ENCODE results near the gene ZNF318.

The ZNF318 gene

DNA sequence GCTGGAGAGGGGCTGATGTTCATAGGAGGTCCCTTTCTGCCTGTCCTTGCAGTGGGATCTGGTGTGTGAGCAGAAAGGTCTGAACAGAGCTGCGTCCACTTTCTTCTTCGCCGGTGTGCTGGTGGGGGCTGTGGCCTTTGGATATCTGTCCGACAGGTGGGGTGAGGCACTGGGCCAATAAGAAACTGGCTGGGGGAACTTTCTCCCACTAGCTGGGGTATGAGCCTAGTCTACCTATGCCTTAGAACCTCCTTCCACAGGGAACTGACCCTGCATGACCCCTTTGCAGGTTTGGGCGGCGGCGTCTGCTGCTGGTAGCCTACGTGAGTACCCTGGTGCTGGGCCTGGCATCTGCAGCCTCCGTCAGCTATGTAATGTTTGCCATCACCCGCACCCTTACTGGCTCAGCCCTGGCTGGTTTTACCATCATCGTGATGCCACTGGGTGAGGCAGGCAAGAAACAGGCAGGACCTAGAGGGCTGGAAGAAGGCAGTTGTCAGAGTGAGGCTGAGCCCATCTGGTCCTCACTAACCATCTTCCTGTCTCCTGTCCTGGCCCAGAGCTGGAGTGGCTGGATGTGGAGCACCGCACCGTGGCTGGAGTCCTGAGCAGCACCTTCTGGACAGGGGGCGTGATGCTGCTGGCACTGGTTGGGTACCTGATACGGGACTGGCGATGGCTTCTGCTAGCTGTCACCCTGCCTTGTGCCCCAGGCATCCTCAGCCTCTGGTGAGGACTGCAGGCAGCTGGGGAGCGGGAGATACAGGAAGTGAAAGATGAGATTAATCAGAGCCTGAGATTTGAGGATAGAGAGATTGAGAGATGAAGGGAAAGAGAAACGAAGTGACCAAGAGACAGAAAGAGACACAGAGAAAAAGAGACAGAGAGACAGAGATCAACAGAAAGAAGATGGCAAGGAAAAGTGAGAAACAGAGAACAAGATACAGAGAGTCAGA is 69.8 kb downstream of the ZNF318 start:
- DNase-seq (ENCODE audit: low read depth), result no peak

DNA sequence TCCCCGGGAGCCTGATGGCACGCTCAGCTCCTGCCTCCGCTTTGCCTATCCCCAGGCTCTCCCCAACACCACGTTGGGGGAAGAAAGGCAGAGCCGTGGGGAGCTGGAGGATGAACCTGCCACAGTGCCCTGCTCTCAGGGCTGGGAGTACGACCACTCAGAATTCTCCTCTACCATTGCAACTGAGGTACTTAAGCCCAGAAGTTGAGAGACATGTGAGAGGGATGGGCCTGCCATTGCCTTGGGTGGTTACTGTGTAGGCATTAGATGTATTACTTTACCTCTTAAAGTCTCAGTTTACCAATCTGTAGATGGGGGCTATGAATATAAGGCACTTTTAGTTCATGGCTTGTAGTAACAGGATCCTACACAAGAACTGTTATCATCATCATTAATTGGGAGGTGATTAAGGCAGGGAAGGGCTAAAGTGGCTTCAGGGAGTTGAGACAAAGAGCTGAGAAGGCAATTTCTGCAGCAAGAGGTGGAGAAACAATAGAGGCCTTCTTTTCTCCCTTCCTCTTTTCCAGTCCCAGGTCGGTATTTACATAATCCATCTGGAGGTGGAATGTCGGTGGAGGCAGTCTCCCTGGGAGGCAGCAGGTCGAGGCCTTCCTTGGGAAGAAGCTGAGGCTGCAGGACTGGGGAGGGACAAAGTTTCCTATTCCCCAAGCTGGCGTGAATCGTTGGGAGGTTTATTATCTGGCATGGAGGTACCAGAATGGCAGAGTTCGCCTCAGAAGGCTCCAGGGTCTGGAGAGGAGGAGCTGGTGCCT is 70.7 kb downstream of the ZNF318 start:
- no peak for DNase-seq (ENCODE audit: low read depth)

DNA sequence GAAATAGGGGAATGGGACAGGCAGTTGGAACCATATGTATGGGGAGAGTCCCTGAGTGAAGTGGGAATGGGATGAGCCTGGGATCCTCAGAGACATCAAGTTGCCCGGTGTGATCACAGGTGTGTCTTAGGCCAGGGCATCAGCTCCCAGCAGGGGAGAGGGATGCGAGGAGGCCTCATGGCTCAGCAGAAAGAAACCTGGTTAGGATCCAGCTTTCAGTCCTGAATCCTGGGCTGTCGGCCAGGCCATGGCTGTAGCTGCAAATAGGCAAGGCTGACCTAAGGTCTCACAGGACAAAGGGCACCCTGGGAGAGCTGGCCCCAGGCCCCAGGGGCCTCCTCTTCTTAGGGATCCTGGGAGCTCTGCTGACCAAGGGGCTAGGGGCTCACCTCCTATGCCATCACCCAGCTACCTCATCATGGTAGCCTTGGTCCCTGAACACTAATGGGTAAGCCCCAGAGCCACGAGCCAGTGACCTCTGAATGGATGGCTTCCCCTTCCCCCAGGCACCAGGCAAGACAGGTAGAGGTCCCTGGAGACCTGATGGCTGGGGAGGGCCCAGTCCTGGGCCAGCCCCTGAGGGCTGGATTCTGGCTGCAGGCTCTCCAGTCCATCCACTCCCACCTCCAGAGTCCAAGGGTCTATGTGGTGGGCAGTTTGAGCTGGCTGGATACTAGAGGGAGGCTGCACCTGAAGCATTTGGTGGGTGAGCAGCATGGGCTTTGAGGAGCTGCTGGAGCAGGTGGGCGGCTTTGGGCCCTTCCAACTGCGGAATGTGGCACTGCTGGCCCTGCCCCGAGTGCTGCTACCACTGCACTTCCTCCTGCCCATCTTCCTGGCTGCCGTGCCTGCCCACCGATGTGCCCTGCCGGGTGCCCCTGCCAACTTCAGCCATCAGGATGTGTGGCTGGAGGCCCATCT is 71.5 kb downstream of the ZNF318 start, which contains the start of gene SLC22A7:
Gene SLC22A7, plus strand, starts transcription at position 617 of the 921 bp plus-strand sequence. Its CDS starts 99 bp downstream, at position 716.
- no peak for DNase-seq (ENCODE audit: low read depth)

DNA sequence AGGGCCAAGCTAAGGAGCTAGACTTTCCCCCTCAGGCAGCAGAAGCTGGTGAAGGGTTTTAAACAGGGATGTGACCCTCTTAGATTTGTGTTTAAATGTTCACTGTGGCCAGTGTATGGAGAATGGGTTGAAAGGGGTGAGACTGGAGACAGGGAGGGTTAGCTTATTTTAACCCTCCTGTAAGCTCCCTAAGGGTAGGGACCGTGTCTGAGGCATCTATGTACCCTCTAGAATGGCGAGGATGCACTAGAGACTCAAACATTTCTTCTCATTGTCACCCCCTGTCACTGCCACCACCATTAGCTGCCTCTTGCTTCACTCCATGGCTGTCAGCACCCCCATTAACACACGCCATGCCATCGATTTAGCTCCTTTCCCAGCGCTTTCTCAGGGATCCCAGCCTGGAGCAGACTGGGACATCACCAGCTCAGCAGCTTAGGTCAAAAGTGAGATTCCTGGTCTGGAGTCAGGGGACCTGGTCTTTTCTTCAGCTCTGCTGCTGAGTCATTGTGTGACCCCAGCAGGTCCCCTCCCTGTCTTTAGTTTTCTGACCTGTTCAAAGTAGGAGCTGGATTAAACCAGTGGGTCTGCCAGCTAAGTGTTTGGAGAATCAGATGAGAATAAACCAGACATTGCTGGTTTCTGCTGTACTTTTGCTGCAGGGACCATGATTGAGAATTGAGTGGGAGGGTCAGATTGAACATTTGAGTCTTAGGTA is 72.5 kb downstream of the ZNF318 start:
- DNase-seq (ENCODE audit: low read depth), result no peak

DNA sequence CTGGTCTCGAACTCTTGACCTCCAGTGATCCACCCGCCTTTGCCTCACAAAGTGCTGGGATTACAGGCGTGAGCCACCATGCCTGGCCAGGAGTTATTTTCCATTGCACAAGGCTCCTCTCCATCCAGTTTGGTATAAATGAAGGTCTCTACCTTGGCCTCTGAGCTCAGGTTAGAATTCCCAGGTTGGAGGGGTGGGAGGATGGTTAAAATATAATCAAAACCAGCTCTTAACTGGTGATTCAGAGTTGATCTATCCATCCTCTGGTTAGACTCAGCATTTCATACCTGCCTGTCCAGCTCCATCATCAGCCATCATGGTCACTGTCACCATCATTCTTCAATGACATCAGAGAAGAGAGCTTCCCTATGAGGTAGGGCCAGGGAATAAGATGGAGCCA is 74.0 kb downstream of the ZNF318 start:
- DNase-seq (ENCODE audit: low read depth), result no peak

DNA sequence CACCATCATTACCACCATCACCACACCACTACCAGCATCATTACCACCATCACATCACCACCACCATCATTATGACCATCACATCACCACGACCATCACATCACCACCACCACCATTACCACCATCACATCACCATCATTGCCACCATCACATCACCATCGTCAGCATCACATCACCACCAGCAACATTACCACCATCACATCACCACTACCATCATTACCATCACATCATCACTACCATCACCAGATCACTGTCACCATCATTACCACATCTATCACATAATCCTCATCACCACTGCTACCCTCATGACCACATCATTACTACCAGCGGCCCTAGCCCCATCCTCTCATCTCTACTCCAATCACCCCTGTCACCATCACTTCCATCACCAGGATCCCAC is 74.9 kb downstream of the ZNF318 start:
- DNase-seq (ENCODE audit: low read depth), result no peak

DNA sequence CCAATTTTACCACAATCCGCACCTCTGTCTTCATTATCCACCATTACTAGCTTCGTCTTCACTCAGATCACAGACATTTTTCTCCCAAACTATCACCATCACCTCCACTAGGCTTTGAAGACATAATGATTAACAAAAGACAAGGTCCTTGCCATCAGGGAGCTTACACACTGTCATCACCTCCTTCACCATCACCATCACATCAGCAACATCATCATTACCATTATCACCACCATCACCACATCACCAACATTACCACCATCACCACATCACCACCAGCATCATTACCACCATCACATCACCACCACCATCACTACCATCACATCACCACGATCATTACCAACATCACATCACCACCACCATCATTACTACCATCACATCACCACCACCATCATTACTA is 75.7 kb downstream of the ZNF318 start:
- no peak for DNase-seq (ENCODE audit: low read depth)

DNA sequence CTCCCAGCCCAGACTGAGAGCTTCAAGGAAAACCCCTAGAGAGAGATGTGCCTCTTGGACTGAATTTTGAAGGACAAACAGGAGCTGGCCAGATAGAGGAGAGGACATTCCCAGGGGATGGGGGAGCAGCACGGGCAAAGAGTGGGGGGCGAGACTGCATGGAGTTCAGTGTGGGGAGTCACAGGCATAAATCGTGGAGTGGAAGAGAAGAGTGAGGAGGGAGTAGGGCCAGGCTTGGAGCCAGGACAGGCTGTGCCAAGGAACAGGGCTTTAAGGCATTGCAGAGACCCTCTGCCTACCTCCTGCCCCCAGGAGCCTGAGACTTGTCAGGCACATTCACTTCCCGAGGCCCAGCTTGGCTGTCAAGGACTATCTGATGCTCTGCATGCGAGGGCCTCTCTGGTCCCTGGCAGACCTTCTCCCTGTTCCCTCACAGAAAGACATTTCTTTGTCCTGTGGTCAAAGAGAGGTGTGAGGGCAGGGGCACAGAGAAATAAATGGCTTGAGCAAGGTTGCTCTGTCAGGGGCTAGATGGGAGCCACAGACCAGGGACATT is 76.6 kb downstream of the ZNF318 start:
- no peak for DNase-seq (ENCODE audit: low read depth)

DNA sequence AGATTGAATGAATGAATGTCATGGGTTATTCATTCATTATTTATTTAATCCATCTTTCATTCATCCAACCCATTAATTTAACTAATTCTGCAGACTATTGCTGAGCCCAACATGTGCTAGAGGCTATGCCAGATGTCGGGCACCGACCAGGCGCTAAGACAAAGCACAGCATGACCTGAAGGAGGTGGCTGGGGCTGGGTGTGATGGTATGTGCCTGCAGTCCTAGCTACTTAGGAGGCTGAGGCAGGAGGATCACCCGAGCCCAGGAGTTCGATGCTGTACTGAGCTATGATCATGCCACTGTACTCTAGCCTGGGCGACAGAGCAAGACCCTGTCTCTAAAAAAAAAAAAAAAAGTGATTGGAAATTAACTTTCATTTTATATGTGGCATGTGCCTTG is 77.1 kb downstream of the ZNF318 start:
- no peak for DNase-seq (ENCODE audit: low read depth)

DNA sequence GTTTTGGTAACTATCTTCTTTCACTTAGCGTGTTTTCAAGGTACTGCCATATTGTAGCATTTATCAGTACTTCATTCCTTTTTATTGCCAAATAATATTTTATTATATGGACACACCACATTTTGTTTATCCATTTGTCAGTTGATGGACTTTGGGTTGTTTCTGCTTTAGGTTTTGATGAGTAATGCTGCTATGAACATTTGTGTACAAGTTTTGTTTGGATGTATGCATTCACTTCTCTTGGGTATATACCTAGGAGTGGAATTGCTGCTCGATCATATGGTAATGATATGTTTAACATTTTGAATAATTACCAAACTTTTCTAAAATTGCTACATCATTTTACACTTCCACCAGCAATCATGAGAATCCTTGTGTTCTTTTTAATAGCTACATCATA is 77.7 kb downstream of the ZNF318 start:
- DNase-seq (ENCODE audit: low read depth), result no peak

DNA sequence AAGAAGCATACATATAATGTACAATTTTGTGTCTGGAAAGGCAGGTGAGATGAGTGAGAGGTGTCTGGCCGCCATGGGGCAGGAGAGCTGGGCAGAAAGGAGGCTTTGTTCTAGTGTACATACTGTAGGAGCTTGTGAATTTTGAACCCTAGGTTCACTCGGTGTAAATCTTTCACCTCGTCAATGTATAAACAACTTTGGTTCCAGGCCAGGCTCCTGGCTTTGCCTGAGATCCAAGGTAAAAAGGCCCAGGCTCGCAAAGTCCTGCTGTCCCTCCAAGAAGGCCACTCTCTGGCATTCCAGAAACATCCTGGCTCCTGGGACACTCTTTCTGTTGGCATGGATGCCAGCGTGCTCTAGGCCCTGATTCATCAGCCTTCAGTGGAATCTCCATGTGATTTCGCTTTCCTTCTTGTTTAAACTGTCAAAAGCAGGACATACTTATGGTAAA is 78.5 kb downstream of the ZNF318 start:
- no peak for DNase-seq (ENCODE audit: low read depth)

DNA sequence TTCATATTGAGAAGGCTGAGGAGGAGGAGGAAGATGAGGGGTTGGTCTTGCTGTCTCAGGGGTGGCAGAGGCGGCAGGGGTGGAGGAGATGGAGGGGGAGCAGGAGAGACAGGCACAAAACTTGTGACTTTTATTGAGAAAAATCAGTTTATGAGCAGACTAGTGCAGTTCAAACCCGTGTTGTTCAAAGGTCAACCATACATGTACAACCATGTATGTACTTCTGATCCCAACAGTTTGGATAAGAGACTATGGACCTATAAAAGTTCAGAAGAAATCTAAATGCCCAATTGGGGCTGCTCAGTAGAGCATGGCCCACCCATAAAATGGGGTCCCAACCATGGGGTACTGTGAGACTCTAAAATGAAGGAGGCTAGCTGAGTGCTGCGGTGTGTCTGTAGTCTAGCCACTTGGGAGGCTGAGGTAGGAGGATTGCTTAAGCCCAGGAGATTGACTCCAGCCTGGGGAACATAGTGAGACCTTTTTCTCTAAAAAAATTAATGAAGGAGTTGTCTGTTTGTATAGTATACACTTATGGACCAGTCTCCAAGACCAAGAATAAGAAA is 79.0 kb downstream of the ZNF318 start:
- DNase-seq (ENCODE audit: low read depth), result no peak

DNA sequence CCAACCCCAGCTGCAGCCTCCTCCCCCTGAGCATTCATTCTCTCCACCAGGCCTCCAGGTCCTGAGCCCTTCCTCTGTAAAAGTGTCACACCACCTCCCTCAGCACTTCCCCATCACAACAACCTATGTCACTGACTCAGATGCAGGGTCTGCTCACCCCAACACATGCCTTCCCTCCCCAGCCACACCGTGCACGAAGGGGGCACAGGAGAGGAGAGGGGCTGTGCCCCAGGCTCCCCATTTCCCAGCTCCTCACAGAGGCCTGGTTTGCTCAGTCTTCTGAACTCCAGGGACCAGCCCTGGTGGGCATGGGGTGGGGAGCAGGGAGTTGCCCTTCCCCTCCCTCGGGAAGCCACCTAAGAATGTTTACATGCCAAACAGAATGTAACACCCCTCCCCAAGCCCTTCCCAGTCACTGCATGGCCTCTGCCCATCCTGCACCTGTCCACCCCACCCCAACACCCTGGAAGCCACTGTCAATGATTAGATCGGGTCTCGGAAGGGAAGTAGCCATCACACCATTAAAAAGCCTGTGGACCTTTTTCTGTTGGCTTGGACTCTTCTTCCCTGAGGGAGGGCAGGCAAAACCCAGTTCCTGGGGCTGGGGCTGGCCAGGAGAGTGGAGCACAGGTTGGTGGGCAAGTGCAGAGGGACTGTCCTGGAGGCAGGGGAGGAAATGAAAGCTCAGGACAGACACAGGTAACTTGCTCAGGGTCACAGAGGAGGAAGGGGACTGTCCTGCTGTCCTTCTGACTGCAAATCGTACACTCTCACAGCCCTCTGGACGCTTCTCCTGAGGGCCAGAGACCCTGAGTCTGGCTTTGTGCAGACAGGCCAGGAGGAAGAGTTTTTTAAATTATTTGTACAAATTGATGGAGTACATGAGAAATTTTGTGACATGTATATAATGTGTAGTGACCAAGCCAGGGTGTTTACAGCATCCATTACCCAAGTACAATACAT is 81.4 kb downstream of the ZNF318 start:
- no peak for DNase-seq (ENCODE audit: low read depth)

DNA sequence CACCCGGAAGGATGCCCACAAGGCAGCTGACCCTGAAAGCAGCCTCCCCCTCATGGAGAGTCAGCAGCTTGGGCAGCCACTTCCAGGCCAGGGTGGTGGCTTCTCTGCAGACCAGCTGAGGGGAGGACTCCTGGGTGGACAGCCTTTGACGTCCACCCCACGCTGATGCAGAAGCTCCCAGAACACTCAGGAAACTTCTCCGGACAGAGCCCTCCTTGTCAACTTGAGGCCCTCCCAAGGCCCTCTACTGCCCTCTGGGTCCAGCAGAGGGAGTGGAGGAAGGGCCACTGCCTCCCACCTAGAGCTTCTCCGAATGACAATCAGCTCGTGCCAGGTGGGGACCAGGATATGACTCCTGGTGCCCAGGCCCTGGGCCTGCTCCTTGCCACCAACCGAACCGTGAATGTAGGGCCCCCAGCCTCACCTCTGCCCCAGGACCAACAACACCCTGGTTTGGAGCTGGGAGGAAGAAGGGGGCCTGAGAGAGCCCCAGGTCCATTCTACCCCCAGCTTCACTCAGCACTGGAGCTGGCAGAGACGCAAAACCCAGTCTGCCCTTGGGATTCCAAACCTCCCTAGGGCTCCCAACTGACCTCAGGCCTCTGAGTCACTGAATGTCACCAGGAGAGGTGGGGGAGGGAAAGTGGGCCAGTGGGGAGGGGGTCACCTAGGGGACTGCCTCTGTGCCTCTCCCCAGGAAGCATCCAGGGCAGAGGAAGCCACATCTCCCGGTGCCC is 82.3 kb downstream of the ZNF318 start:
- no peak for DNase-seq (ENCODE audit: low read depth)

DNA sequence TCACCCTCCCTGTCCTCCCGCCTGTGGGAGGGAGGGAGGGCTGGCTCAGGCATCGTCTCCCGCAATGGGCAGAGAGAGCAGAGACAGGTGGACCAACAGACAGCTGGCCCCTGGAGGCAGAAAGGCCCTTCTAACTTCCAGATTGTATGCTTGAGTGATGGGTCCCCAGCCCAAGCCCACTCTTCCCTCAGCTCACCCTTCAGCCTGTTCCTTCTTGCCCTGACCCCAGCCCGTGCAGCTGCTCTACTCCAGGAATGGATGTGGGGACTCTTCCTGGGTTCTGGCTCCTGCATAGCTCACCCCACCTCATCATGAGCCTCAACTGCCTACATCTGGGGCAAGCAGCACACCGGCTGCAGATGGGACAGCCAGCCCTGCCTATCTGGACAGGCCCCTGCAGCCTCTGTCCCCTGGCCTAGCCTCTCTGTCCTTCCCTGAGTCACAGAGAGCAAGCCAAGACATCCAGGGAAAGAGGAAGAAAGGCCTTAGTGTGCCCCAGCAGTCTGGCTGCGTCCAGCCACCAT is 82.9 kb downstream of the ZNF318 start:
- DNase-seq (ENCODE audit: low read depth), result no peak
